IPS DF 19.7 (cell line): ENCODE results near the gene EIF6.
"Not testable (repeated sequence)": the region's sequence is repeated elsewhere in the genome, so short reads cannot be mapped to it uniquely, and the experiment has no call there.

Experiments
- DNase-seq: peaks from one replicate; pipeline ENCODE4 v3.0.0-alpha.2; 2013; ENCODE audit warnings: low read depth, low spot score

The EIF6 gene

DNA sequence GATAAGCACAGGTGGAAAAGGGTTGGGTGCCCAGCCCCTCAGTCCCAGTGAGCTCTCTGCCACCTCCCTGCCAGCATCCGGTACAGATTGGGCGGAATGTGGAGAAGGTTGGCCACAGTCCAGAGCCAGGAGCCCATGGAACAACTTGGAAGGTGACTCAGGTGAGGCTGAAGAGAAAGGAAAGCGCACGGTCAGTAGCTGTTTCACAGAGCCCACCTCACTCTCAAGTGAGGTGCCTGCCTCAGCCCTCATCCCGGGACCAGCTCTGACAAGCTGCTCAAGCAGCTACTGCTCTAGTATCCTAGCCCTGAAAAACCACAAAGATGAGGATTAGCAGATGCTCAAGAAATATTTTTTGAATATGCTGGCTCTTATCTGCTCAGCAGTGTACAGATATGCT lies 5.5 kb downstream of the EIF6 start:
- DNase-seq = no peak

DNA sequence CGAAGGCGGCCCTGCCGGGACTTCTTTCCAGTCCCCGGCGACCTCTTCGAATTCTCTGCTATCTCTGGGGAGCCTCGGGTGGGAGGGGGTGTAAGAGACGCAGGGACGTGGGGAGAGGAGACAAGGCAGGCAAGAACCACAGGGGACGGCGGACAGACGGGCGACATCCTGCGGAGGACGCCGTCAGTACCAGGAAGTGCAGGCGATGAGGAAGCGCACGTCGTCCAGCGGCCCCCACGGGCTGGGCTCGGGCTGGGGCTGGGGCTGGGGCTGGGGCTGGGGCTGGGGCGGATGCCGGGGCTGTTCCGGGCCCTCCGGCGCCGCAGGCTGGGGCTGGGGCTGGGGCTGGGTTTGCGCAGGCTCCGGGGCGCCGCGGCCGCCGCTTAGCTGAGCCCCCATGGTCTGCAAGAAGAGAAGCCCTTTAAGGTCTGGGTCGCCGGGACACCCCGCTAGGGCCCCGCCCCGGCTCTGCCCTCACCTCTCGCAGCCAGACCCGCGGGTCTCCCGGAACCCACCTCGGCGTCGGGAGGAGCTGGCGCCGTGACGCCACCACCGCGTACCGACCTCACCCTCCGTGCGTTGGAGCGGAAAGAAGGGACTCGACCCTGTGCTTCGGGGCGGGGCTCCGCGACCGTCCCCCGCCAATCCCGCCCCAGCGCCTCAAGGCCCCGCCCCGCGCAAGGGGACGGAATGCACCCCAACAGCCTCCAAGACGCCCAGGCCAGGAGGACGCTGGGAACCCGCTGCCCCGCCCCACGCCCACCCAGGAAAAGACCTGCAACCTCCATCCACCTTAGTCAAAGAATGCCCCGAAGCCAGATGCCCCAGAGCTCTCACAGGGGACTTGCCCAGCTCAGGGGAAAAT lies 6.8 kb downstream of the EIF6 start, which contains the start of gene MMP24OS:
MMP24OS (minus strand) TSS at position 592 of the 865 bp plus-strand sequence; CDS start at position 399, 193 bp downstream.
- DNase-seq = peak; percentile 71

DNA sequence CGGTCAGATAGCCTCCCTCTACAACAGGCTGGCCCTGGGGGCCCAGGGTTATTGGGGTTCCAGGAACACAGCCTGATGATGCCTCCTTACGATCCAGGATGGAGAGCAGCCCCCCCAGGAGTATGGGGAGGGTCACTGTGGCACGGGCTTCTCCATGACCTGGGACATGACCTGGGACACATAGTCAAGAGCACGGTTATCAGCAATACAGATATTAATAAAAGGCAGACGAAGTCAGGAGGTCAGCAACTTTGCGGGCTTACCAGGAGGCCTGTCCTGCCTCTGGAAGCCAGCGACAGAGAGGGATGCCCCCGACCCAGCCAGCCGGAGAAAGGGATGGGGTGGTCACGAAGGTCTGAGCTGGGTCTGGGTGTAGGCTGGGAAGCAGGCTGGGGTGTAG lies 7.4 kb downstream of the EIF6 start:
- DNase-seq = no peak

DNA sequence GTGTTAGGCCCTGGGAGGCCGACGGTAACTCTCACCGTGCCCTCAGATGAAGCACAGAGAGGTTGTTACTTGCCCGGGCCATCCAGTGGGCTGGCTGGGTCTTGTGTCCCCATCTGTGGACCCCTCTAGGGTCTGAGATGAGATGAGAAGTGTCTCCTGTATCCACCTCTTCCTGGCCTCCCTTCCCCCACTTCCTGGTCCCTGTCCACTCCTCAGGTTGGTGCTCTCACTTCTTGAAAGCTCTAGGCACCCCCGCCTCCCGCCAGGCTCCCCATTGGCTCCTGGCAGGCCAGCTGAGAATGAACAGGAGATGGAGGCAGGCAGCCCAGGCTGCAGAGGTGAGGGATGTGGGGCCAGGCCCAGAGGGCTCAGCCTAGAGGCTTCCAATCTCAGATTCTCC lies 8.2 kb downstream of the EIF6 start:
- no peak for DNase-seq

DNA sequence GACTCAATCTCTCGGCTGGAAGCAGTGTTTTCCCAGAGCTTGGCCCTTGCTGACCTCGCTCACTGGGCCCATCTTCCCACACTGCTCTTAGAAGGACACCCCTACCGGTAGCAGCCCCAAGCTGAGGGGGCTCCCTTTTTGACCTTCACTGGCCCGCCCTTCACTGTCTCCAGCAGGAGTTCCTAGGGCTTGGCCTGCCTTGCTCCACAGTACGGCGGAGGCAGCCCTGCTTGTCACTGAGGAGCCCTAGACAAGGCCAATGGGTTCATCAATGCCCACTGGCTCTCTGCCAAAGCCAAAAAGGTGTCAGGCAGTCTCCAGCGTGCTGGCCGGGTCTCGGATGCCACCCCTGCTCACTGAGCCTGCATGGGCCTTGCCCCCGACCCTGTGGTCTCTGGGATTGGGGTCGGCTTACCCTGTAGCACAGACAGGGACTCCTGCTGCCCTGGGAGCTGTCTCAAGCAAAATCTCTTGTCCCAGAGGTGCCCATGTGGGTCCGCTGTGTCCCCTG lies 8.8 kb downstream of the EIF6 start:
- no peak for DNase-seq

DNA sequence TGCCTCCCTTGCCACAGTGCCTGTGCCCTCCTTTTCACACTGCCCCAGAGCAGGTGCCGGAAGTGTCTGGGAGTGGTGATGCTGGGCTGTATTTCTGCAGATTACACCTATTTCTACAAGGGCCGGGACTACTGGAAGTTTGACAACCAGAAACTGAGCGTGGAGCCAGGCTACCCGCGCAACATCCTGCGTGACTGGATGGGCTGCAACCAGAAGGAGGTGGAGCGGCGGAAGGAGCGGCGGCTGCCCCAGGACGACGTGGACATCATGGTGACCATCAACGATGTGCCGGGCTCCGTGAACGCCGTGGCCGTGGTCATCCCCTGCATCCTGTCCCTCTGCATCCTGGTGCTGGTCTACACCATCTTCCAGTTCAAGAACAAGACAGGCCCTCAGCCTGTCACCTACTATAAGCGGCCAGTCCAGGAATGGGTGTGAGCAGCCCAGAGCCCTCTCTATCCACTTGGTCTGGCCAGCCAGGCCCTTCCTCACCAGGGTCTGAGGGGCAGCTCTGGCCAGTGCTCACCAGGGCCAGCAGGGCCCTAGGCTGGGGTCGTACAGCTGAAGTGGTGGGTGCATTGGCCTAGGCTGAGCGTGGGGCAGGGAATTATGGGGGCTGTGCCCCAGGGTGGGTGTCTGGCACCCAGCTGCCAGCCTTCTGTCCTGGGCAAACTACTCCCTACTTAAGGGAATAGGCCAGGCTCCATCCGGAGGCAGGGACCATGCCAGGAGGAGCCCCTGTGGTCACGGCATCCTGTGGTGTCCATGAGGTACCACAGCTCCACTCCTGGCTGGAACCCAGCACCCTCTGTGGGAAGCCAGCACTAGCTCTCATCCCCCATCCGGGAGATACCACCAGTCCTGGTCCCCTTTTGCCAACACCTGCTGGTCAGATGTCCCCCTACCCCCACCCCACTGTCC lies 10.1 kb downstream of the EIF6 start:
- DNase-seq = no peak

DNA sequence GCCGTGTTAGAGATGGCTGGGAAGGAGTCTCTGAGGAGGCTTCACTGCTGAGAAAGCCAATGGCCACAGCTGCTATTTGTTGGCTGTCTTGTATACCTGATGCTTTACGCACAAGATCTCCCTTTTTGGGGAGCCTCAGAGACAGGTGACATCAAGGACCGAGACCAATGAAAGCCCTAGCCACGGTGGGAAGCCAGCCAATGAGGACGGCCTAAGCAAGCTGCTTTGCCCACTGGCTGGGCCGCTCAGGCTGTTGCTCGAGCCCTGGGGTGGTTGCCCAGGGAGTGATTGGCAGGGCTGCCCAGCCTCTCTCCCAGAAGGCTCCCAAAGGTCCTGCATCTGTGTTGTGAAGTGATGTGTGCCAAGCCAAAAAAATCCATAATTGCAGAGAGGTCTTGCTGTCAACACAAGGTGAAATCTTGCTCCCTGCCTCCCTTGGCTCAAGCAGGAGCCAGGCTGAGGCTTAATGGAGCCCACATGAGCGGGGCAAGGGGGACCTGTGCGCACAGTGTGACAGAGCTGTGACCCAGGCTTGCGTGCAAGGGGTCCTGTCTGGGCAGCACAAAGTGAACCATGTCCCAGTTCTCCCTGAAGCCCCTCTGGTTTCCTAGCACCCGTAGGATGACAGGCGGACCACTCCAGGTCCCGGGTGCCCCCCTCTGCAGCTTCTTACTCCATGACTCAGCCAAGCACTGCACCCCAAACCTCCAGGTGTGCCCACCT lies 11.0 kb downstream of the EIF6 start:
- DNase-seq = no peak

DNA sequence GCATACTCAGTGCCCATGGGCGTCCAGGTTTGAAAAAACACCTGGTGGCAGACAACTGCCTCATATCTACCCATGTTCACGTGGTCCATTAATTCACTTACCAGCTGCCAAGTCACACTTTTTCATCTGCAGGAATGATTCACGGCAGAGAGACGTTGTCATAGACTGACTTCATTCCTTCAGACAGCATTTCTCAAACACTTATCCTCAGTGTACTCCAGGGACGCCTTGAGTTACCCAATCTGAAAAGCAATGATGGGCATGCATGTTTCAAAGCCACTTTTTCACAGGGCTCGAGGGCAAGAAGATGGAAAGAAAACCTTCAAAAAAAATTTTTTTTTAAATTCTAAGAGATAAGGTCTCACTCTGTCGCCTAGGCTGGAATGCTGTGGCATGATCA lies 12.7 kb downstream of the EIF6 start:
- DNase-seq = no peak

DNA sequence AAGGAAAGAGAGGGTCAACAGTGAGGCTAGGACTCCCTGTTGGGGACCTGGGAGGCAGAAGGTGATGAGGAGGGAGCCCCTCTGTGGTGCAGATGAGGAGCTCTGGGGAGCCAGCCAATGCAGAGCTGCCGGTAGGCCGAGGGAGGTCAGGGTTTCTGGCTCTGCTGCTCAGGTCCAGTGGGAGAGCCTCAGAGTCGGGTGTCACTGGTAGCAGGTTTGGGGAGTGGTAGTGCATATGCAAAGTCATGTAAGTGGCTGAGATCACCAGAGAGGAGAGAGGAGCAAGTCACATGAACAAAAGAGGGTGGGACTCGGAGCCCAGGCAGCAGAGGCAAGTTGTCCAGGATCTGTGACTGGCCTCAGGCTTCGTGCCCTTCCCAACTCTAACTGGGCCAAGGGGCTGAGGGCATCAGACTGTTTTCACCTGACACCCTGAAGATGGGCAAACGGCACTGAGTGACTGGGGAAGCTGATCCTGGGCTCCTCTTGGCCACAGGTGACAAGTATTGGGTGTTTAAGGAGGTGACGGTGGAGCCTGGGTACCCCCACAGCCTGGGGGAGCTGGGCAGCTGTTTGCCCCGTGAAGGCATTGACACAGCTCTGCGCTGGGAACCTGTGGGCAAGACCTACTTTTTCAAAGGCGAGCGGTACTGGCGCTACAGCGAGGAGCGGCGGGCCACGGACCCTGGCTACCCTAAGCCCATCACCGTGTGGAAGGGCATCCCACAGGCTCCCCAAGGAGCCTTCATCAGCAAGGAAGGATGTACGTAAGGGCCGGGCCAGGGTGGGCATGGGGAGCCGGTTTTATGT lies 13.3 kb downstream of the EIF6 start:
- no peak for DNase-seq

DNA sequence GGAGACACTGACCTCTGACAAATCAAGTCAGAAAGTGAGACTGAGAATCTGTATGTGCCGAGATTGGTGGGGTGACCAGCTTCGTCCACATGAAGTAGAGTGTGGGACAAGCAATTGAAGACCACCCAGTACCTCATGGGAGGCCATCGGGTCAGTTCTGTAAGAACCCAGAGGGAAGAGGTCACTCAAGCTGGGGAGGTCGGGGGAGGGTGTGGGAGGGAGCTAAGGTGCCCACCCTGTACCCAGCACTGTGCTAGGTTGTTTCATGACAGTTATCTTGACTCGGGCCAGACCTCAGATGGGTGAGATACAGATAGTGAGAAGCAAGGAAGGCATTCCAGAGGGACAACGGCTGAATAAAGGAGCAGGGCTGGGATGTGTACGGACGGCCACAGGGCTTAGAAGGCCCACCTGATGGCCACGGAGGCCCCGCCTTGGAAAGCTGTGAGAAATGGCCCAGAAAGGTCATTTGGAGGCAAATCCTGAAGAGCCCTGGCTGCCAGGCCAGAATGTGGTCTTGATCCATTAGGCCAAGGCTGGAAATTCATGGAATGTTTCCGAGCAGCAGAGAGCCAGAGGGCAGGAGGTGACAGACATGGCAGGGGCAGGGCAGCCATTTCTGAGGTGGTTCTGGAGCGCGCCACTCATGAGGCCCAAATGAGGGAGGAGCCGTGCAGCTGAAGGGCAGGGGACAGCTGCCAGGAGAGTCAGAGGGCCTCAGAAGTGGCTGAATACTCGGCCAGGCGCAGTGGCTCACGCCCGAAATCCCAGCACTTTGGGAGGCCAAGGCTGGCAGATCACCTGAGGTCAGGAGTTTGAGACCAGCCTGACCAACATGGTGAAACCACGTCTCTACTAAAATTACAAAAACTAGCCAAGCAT lies 14.3 kb downstream of the EIF6 start:
- DNase-seq = no peak

DNA sequence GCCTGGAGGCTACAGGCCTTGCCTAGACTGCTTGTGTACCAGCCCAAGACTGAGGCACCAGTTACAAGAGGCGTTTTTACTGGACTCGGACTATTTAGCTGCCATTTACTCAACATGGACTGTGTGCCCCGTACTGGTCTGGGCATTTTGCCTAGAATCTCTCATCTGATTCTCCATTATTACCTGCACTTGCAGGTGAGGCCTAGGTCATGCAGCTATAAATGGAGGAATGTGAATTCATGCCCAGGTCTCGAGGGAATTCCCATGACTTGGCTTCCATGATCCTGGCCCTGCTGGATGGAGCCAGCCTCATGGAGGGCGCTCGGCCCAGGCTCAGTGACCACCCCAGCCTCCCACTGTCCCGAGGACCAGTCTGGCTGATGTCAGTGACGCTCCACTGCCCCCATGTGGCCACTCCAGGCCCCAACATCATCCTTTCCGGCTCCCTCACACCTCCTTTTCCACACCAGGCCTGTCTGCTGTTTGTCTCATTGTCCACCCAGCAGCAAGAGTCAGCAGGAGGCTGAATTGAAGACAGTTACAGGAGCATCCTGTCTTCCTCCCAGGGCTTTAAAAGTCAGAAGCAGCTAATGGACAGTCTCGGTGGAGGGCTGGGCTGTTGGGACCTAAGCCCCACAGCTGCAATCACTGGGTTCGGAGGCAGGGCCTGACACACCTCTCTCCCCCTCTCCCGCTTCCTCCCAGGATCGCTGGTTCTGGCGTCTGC lies 15.4 kb downstream of the EIF6 start:
- DNase-seq = no peak

DNA sequence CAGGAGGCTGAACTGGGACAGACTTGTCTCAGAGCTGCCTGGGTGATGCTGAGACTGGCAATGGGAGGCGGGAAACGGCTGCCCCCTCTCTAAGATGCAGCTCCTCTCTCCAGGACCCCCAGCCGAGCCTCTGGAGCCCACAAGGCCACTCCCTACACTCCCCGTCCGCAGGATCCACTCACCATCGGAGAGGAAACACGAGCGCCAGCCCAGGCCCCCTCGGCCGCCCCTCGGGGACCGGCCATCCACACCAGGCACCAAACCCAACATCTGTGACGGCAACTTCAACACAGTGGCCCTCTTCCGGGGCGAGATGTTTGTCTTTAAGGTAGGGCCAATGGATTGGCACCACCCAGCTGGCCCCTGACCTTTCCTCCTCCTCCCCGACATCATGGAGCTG lies 17.5 kb downstream of the EIF6 start:
- no peak for DNase-seq

DNA sequence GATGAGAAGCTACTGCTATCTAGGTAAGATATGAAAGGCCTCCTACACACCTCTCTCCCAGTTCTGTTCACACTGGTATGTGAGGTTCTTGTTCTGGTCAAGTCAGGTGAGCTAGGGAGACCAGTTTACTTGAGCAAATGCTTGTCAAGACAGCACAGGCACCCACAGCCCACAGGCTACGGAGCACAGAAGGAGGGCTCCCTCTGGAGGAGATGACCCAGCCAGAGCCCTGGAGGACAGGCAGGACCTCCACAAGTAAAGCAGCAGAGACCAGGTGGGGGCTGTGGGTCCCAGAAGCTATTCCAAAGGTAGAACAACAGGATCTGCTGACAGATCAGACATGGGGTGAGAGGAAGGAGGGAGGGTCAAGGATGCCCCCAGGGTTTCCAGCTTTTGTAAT lies 19.8 kb downstream of the EIF6 start:
- DNase-seq = no peak

DNA sequence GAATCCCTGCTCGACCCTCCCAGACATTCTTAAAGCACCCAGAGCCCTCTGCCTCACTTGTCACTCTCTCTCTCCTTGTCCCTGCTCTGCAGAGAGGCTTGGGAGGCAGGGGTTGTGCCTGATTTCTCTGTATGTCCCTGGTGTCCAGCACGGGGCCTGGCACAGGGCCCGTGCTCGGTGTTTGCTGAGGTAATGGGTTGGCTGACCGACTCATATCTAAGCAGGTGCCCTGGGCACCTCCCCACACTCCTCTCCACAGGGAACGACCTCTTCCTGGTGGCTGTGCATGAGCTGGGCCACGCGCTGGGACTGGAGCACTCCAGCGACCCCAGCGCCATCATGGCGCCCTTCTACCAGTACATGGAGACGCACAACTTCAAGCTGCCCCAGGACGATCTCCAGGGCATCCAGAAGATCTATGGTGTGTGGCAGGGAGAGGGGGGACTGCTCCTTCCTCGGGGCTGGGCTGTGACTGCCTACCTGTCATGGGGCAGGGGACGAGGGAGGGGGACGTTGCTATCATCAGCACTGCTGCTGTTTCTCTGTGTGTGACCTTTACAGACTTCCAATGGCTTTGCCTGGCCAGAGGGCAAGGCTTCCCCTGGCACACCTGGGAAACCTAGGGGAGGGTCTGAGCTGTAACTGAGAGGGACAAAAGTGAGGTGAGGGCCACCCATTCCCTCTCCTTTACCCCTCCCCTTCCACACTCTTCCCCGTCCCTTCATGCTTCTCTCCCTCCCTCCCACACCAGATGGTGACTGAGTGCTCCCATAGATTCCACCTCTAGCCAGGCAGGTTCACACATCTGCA lies 20.8 kb downstream of the EIF6 start:
- DNase-seq = no peak

DNA sequence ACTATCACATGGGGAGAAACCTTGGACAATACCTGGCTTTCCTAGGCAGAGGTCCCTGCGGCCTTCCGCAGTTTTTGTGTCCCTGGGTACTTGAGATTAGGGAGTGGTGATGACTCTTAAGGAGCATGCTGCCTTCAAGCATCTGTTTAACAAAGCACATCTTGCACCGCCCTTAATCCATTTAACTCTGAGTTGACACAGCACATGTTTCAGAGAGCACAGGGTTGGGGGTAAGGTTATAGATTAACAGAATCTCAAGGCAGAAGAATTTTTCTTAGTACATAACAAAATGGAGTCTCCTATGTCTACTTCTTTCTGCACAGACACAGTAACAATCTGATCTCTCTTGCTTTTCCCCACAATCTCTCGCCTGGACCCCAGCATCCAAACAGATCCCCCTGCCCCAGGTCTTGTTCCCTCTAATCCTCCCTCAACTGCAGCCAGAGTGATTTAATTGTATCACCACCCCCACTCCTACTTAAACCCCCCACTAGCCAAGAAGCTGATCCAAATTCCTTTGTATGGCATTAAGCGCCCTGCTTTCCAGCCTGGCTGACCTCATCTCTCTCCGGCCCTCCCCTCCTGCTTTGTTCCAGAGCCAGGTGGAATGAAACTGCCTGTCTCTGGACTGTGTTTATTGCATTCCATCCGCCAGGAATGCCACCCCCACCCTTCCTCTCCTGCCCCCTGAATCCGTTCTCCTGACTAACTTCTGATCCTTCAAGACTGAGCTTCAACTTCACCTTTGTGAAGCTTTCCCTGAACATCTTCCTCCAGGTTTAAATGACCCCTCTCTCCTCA lies 21.6 kb downstream of the EIF6 start:
- DNase-seq = peak; percentile 93

DNA sequence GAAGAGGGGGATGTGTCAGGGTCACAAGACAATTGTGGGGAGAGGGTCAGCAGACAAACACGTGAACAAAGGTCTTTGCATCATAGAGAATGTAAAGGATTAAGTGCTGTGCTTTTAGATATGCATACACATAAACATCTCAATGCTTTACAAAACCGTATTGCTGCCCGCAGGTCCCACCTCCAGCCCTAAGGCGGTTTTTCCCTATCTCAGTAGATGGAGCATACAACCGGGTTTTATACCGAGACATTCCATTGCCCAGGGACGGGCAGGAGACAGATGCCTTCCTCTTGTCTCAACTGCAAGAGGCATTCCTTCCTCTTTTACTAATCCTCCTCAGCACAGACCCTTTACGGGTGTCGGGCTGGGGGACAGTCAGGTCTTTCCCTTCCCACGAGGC lies 22.3 kb downstream of the EIF6 start:
- not testable (repeated sequence) for DNase-seq

DNA sequence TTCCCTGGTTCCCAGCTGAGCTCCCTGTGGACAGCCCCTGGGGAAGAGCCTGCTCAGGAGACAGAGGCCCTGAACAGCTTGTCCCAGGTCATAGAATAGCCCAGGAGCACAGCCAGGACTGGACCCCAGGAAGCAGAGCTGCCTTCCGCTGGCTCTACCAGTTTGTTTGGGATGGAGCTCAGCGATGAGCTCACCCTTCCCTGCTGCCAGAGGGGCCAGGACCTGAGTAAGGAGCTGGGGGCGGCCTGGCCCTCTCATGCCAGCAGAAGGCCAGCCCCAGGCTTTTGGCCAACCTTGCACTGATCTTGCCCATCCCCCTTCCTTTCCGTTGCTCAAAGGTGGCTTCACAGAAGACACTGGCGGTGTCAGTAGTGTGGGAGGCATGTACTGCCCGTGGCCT lies 24.1 kb downstream of the EIF6 start:
- no peak for DNase-seq
